22Rv1 (cell line): ENCODE data around the gene SCLT1.

Experiments used
- H3K27ac ChIP-seq: fragments of 450-650 bp; 2 replicates; pipeline ENCODE4 v1.5.1; 2017
- CTCF ChIP-seq: fragments of 450-650 bp; IDR thresholded peaks from 2 replicates; pipeline ENCODE4 v1.5.1; 2017; ENCODE audit warnings: mild to moderate bottlenecking
- ZFX ChIP-seq: fragments of 450-650 bp; IDR thresholded peaks from 2 replicates; pipeline ENCODE4 v1.6.1; 2017; ENCODE audit warnings: antibody characterized with exemption, borderline replicate concordance

The SCLT1 gene

GRCh38 chr4:128930051-128930450 is 163.3 kb downstream of the SCLT1 start:
- TF ChIP-seq ZFX: no peak
- no peak overlapping the region for H3K27ac ChIP-seq

- no peak overlapping the region for H3K27ac ChIP-seq
These were observed 168.4 kb downstream of the SCLT1 start for GRCh38 chr4:128924951-128925350.

GRCh38 chr4:128921954-128922353 is 171.4 kb downstream of the SCLT1 start:
- TF ChIP-seq CTCF: no peak
- H3K27ac ChIP-seq: no peak overlapping the region

More at GRCh38 chr4:128924951-128925350, 168.4 kb downstream of the SCLT1 start:
- TF ChIP-seq ZFX (no peak), CTCF (no peak)

GRCh38 chr4:128917781-128918180 is 175.6 kb downstream of the SCLT1 start:
- no peak overlapping the region for H3K27ac ChIP-seq
- TF ChIP-seq CTCF (no peak), ZFX (no peak)

- no peak for TF ChIP-seq CTCF
- TF ChIP-seq ZFX: no peak
- no peak overlapping the region for H3K27ac ChIP-seq
These were observed 176.5 kb downstream of the SCLT1 start for GRCh38 chr4:128916832-128917231.

GRCh38 chr4:128915544-128915943 is 177.8 kb downstream of the SCLT1 start:
- H3K27ac ChIP-seq: no peak overlapping the region
- TF ChIP-seq ZFX (no peak), CTCF (no peak)

GRCh38 chr4:128913228-128913627 is 180.1 kb downstream of the SCLT1 start:
- H3K27ac ChIP-seq: no peak overlapping the region
- TF ChIP-seq CTCF (no peak), ZFX (no peak)

- no peak overlapping the region for H3K27ac ChIP-seq
- TF ChIP-seq CTCF: no peak
- no peak for TF ChIP-seq ZFX
These were observed 184.6 kb downstream of the SCLT1 start for GRCh38 chr4:128908735-128909134.
